Coronary artery (tissue), 2 donors: ENCODE data around the gene VGLL3.

Source experiments
- DNase-seq: peaks from one replicate; pipeline ENCODE4 v3.0.0-alpha.2; 2017; ENCODE audit warnings: low spot score
- H3K27ac ChIP-seq, 2 donors: fragments of 200-600 bp; sonication (generic); one replicate each; pipeline ENCODE4 v1.5.1; 2016 to 2019
- H3K4me3 ChIP-seq: fragments of 200-600 bp; sonication (generic); 2 replicates; pipeline ENCODE4 v1.5.1; 2016; ENCODE audit warnings: mild to moderate bottlenecking, moderate library complexity
- CTCF ChIP-seq: fragments of 200-600 bp; sonication (generic); IDR thresholded peaks from one replicate; pipeline ENCODE4 v1.5.1; 2019; ENCODE audit warnings: antibody characterized with exemption

VGLL3 gene

GRCh38 chr3:86954226-86954625, 36.7 kb downstream of the VGLL3 start:
- no peak for TF ChIP-seq CTCF
- DNase-seq: no peak
- Histone ChIP-seq H3K27ac (no peak overlapping the region), H3K4me3 (no peak overlapping the region)

- H3K27ac ChIP-seq: no peak overlapping the region
- no peak for DNase-seq
- no peak for TF ChIP-seq CTCF
- H3K4me3 ChIP-seq: no peak overlapping the region
Observed at GRCh38 chr3:86951322-86951721, 39.6 kb downstream of the VGLL3 start.

- TF ChIP-seq CTCF: no peak
- H3K27ac ChIP-seq: no peak overlapping the region
- no peak overlapping the region for H3K4me3 ChIP-seq
- no peak for DNase-seq
Observed at GRCh38 chr3:86950717-86951116, 40.2 kb downstream of the VGLL3 start.

- DNase-seq: no peak
- TF ChIP-seq CTCF: no peak
- Histone ChIP-seq H3K27ac (no peak overlapping the region), H3K4me3 (no peak overlapping the region)
Observed at GRCh38 chr3:86949850-86950249, 41.1 kb downstream of the VGLL3 start.

- DNase-seq: no peak
- no peak for TF ChIP-seq CTCF
- H3K4me3 ChIP-seq: no peak overlapping the region
Observed at GRCh38 chr3:86948822-86949221, 42.1 kb downstream of the VGLL3 start.

GRCh38 chr3:86942206-86942605, 48.7 kb downstream of the VGLL3 start:
- Histone ChIP-seq H3K4me3 (no peak overlapping the region), H3K27ac (no peak overlapping the region)
- no peak for TF ChIP-seq CTCF
- no peak for DNase-seq

More at GRCh38 chr3:86948822-86949221, 42.1 kb downstream of the VGLL3 start:
- no peak overlapping the region for H3K27ac ChIP-seq

- no peak for DNase-seq
- Histone ChIP-seq H3K27ac (peak overlapping the region in 1 of 2 donors; percentile 33), H3K4me3 (no peak overlapping the region)
- TF ChIP-seq CTCF: no peak
Observed at GRCh38 chr3:86938416-86939105, 52.4 kb downstream of the VGLL3 start.
